Activated CD4-positive, alpha-beta T cell treated with anti-CD3 and anti-CD28 coated beads for 36 hours (primary cell): ENCODE data around the gene GIGYF2. TPM values are rescaled to one million over a fixed set of nuclear protein-coding genes. Genes with fewer than 3 reads are reported as not detected.

Experiments used
- ATAC-seq: fragments of 200-7000 bp; cut with Tn5 transposase; one replicate; pipeline ENCODE4 v1.10.0; 2021; ENCODE audit warnings: mild to moderate bottlenecking, moderate library complexity
- CTCF ChIA-PET: fragments of 350-600 bp; sonication (Branson Sonifier 250); formaldehyde crosslinking; loops from one replicate; lab custom pipeline; 2021; ENCODE audit warnings: antibody characterized with exemption; lab: Charles Lee
- POLR2A ChIA-PET: fragments of 350-600 bp; sonication (Branson Sonifier 250); formaldehyde crosslinking; loops from one replicate; lab custom pipeline; 2021; ENCODE audit warnings: antibody characterized with exemption, inconsistent platforms; lab: Charles Lee
- DNase-seq: peaks from one replicate; pipeline ENCODE4 v3.0.0-alpha.2; 2020
- H3K27ac Mint-ChIP-seq: one replicate; pipeline ENCODE4 v1.8.0; 2021; ENCODE audit warnings: mixed read lengths
- H3K27me3 Mint-ChIP-seq: one replicate; pipeline ENCODE4 v1.8.0; 2021; ENCODE audit warnings: mixed read lengths
- H3K36me3 Mint-ChIP-seq: one replicate; pipeline ENCODE4 v1.8.0; 2021; ENCODE audit warnings: low read depth, mixed read lengths
- H3K4me1 Mint-ChIP-seq: one replicate; pipeline ENCODE4 v1.8.0; 2021; ENCODE audit warnings: mixed read lengths
- H3K4me3 Mint-ChIP-seq: one replicate; pipeline ENCODE4 v1.8.0; 2021; ENCODE audit warnings: mild to moderate bottlenecking, moderate library complexity, mixed read lengths
- H3K9me3 Mint-ChIP-seq: one replicate; pipeline ENCODE4 v1.8.0; 2021; ENCODE audit warnings: low read depth, mixed read lengths
- intact Hi-C, 2 experiments: fragments of 100-400 bp; cut with DNase I in 1 of 2; cut with micrococcal nuclease in 1 of 2; formaldehyde crosslinking; loops; one replicate each; pipeline versions ENCODE4 v1.14.2 to v1.15.1; 2022 to 2024; cut with DNase I, micrococcal nuclease
- total RNA-seq, 2 experiments: library from RNA; stranded (reverse); gene quantifications; one replicate each; pipeline ENCODE4 v1.2.3, GENCODE V29; 2021

GIGYF2 gene
- total RNA-seq, 2 experiments from 2014 or later, result 51.1 to 51.9 TPM

- intact Hi-C loops, result no loop called here
- POLR2A ChIA-PET, result interaction anchor here (0.6 kb wide), 1 partner anchor 385 kb away, joined by 3 read pairs; no protein-coding TSS in a partner anchor
- H3K4me1 Mint-ChIP-seq, result no peaks in the 10 kb centered on the region
These were observed 183.7 kb downstream of the GIGYF2 start for GRCh38 chr2:232880764-232881351.

GRCh38 chr2:232882085-232882484, 185.0 kb downstream of the GIGYF2 start:
- Mint-ChIP-seq H3K4me3 (no peak overlapping the region), H3K27ac (no peak overlapping the region), H3K4me1 (no peaks in the 10 kb centered on the region), H3K36me3 (no peaks in the 10 kb centered on the region), H3K27me3 (no peaks in the 10 kb centered on the region), H3K9me3 (no peaks in the 10 kb centered on the region)
- DNase-seq, result no peak
- POLR2A ChIA-PET, result no interaction called here
- CTCF ChIA-PET, result interaction anchor here (0.5 kb wide), 1 partner anchor 52 kb away, joined by 3 read pairs; no protein-coding TSS in a partner anchor
- no peak for ATAC-seq
- intact Hi-C loops, result no loop called here

More at GRCh38 chr2:232880764-232881351, 183.7 kb downstream of the GIGYF2 start:
- DNase-seq (no peak), ATAC-seq (no peak)
- H3K36me3 Mint-ChIP-seq, result no peaks in the 10 kb centered on the region
- H3K27ac Mint-ChIP-seq, result no peak overlapping the region
- H3K4me3 Mint-ChIP-seq, result no peak overlapping the region
- no peaks in the 10 kb centered on the region for H3K27me3 Mint-ChIP-seq
- no peaks in the 10 kb centered on the region for H3K9me3 Mint-ChIP-seq
- CTCF ChIA-PET, result no interaction called here

GRCh38 chr2:232882505-232883115, 185.5 kb downstream of the GIGYF2 start:
- ChIA-PET CTCF (no interaction called here), POLR2A (no interaction called here)
- Mint-ChIP-seq H3K4me1 (no peaks in the 10 kb centered on the region), H3K9me3 (no peaks in the 10 kb centered on the region), H3K27ac (no peak overlapping the region), H3K4me3 (no peak overlapping the region), H3K36me3 (no peaks in the 10 kb centered on the region), H3K27me3 (no peaks in the 10 kb centered on the region)
- intact Hi-C loops, result no loop called here
- ATAC-seq (no peak), DNase-seq (no peak)

- H3K9me3 Mint-ChIP-seq, result no peaks in the 10 kb centered on the region
- H3K4me1 Mint-ChIP-seq, result no peaks in the 10 kb centered on the region
- no peaks in the 10 kb centered on the region for H3K36me3 Mint-ChIP-seq
- H3K4me3 Mint-ChIP-seq, result no peak overlapping the region
- DNase-seq, result no peak
- intact Hi-C loops, result no loop called here
- CTCF ChIA-PET, result no interaction called here
- no peak for ATAC-seq
- POLR2A ChIA-PET, result no interaction called here
- H3K27me3 Mint-ChIP-seq, result no peaks in the 10 kb centered on the region
- no peak overlapping the region for H3K27ac Mint-ChIP-seq
These were observed 186.1 kb downstream of the GIGYF2 start for GRCh38 chr2:232883116-232883721.

GRCh38 chr2:232884001-232884421, 186.9 kb downstream of the GIGYF2 start:
- H3K27ac Mint-ChIP-seq, result no peak overlapping the region
- DNase-seq (no peak), ATAC-seq (no peak)
- ChIA-PET POLR2A (no interaction called here), CTCF (interaction anchor here (1.0 kb wide), 1 partner anchor 236 kb away, joined by 3 read pairs; no protein-coding TSS in a partner anchor)
- no peaks in the 10 kb centered on the region for H3K27me3 Mint-ChIP-seq
- H3K9me3 Mint-ChIP-seq, result no peaks in the 10 kb centered on the region
- intact Hi-C loops, result no loop called here
- H3K4me3 Mint-ChIP-seq, result no peak overlapping the region
- H3K36me3 Mint-ChIP-seq, result no peaks in the 10 kb centered on the region
- no peaks in the 10 kb centered on the region for H3K4me1 Mint-ChIP-seq

- H3K36me3 Mint-ChIP-seq, result no peaks in the 10 kb centered on the region
- CTCF ChIA-PET, result interaction anchor here (1.0 kb wide), 1 partner anchor 235 kb away, joined by 3 read pairs; no protein-coding TSS in a partner anchor
- no peak overlapping the region for H3K27ac Mint-ChIP-seq
- H3K27me3 Mint-ChIP-seq, result no peaks in the 10 kb centered on the region
- ATAC-seq (no peak), DNase-seq (no peak)
- intact Hi-C loops, result no loop called here
- H3K4me1 Mint-ChIP-seq, result no peaks in the 10 kb centered on the region
- no peak overlapping the region for H3K4me3 Mint-ChIP-seq
- H3K9me3 Mint-ChIP-seq, result no peaks in the 10 kb centered on the region
- POLR2A ChIA-PET, result no interaction called here
These were observed 187.6 kb downstream of the GIGYF2 start for GRCh38 chr2:232884549-232885263.

GRCh38 chr2:232885264-232885961, 188.3 kb downstream of the GIGYF2 start:
- H3K36me3 Mint-ChIP-seq, result no peaks in the 10 kb centered on the region
- no peak overlapping the region for H3K27ac Mint-ChIP-seq
- H3K9me3 Mint-ChIP-seq, result no peaks in the 10 kb centered on the region
- ChIA-PET POLR2A (interaction anchor here (0.6 kb wide), 1 partner anchor 11 kb away, joined by 5 read pairs; no protein-coding TSS in a partner anchor), CTCF (interaction anchor here (1.0 kb wide), 1 partner anchor 235 kb away, joined by 3 read pairs; no protein-coding TSS in a partner anchor)
- intact Hi-C loops, result no loop called here
- no peak for ATAC-seq
- no peaks in the 10 kb centered on the region for H3K4me1 Mint-ChIP-seq
- H3K27me3 Mint-ChIP-seq, result peaks cover 2% of the 10 kb centered on the region
- H3K4me3 Mint-ChIP-seq, result no peak overlapping the region
- no peak for DNase-seq

- DNase-seq, result no peak
- Mint-ChIP-seq H3K4me3 (no peak overlapping the region), H3K36me3 (no peaks in the 10 kb centered on the region), H3K27ac (no peak overlapping the region), H3K4me1 (no peaks in the 10 kb centered on the region), H3K9me3 (no peaks in the 10 kb centered on the region), H3K27me3 (peaks cover 7% of the 10 kb centered on the region)
- ChIA-PET CTCF (no interaction called here), POLR2A (interaction anchor here (0.6 to 0.7 kb wide), 2 partner anchors 200 to 1219 kb away, joined by 3 read pairs; no protein-coding TSS in a partner anchor)
- intact Hi-C loops, result no loop called here
- no peak for ATAC-seq
These were observed 189.0 kb downstream of the GIGYF2 start for GRCh38 chr2:232886176-232886575.

GRCh38 chr2:232886632-232887031, 189.5 kb downstream of the GIGYF2 start:
- Mint-ChIP-seq H3K36me3 (no peaks in the 10 kb centered on the region), H3K4me1 (no peaks in the 10 kb centered on the region), H3K9me3 (no peaks in the 10 kb centered on the region), H3K27ac (no peak overlapping the region), H3K4me3 (no peak overlapping the region), H3K27me3 (peaks cover 7% of the 10 kb centered on the region)
- no peak for DNase-seq
- ATAC-seq, result no peak
- intact Hi-C loops, result no loop called here
- POLR2A ChIA-PET, result interaction anchor here (0.6 to 0.7 kb wide), 2 partner anchors 200 to 1219 kb away, joined by 3 read pairs; no protein-coding TSS in a partner anchor
- CTCF ChIA-PET, result no interaction called here

GRCh38 chr2:232887171-232887850, 190.2 kb downstream of the GIGYF2 start:
- POLR2A ChIA-PET, result interaction anchor here (0.7 kb wide), 1 partner anchor 1220 kb away, joined by 3 read pairs; no protein-coding TSS in a partner anchor
- Mint-ChIP-seq H3K27me3 (peaks cover 7% of the 10 kb centered on the region), H3K27ac (no peak overlapping the region), H3K4me1 (no peaks in the 10 kb centered on the region), H3K9me3 (no peaks in the 10 kb centered on the region), H3K4me3 (no peak overlapping the region), H3K36me3 (no peaks in the 10 kb centered on the region)
- intact Hi-C loops, result no loop called here
- CTCF ChIA-PET, result no interaction called here
- DNase-seq (no peak), ATAC-seq (no peak)
